Dedifferentiated amniotic fluid mesenchymal stem cell (primary cell): ENCODE data around the gene FUCA1.

Experiments used
- DNase-seq: peaks from one replicate; pipeline ENCODE4 v3.0.0-alpha.2; 2016; ENCODE audit errors: extremely low spot score

FUCA1 gene

DNA sequence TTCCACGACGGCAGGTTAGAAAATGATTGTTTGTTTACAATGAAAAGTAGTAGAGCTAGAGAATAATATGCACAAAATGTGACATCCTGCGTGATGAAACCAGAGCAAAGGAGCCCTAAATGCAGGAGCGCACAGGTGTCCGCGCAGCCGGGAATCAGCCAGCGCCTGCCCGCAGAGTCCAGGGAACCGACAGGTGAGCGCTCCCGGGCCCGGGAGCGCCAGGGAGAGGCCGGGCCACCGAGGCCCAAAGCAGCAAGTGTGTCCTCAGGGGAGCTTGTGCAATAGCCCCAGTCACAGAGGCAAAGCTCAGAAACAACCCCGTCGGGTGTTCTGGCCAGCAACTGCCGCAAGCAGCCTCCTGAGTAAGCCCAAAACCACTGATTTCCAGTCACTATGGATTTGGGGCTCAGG lies 66.7 kb downstream of the FUCA1 start:
- no peak for DNase-seq

DNA sequence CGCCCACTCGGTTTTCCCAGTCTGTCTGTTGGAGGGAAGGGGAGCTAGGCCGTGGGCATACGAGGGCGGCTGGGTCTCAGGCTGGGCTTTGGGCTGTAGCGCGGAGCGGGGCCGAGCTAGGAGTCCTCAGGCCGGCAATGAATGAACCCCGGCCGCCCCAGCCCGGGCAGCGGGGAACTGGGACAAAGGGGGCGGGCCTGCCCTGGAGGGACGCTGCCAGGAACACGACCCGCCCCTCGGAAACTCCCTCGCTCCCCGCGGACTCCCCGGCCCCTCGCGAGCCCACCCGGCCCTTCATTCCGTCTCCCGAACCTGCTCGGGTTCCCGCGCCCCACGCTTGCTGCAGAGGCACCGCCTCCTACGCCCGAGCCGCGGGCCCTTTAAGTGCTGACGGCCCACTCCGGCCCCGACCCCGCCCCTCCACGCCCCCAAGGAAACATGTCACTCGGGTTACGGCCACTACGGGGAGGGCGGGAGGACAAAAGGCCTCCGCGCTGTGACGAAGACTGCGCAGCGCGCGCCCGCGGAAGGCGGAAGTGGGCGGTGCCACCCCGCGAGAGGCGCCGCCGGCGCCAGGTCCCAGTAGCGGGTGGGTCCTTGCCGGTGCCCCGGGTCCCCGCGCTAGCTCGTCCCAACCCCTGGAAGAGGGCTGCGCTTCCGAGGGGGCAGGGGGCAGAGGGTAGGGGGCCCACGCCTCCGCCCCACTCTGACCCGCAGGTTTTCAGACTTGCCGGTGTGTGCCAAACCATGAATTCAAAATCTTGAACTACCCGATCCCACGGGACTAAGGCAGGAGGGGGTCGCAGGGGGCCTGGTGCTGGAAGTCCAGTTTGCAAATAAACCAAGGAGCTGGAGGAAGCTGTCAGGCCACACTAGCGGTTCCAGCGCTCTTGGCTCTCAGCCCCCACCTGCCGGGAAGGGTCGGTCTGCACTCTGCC lies 67.4 kb downstream of the FUCA1 start, which contains the start of gene GALE:
Gene GALE, minus strand, starts transcription at position 355 of the 938 bp plus-strand sequence. CDS start 1,747 bp downstream, outside the sequence.
- DNase-seq: peak; percentile 88

DNA sequence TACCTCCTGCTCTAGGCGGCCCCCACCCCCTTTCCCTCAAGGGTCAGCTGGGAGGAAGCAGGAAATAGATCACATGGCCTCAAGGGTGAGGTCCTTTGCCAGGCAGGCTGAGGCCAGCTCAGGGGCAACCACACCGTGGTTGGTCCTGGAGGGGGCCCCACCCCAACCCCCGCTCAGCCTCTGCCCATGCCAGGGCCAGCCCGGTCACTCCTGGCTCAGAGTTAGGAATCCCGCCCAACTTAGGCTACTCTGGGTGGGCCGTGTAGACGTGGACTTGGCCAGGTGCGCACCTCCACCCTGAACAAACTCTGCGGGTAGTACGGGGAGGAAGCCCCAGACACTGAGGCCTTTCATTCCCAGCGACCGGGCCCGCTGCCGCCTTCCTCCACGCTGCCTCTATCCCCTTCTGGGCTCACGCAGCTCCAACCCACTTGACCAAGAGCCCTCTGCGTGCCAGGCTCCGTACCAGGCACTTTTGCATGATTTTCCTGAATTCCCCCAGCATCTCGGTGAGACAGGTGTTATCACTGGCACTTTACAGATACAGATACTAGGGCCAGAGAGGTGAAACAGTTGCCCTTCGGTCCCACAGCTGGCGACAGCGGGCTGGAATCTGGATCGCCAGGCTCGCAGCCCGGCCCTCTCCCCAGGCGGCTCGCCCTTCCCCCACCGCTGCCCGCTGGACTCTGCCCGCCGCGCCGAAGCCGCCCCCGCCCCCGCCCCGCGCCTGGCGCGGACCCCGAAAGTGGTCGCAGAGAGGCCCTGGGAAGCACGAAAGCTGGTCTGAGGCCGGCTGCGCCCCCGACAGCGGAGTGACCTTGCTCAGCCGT lies 68.3 kb downstream of the FUCA1 start:
- DNase-seq: no peak

DNA sequence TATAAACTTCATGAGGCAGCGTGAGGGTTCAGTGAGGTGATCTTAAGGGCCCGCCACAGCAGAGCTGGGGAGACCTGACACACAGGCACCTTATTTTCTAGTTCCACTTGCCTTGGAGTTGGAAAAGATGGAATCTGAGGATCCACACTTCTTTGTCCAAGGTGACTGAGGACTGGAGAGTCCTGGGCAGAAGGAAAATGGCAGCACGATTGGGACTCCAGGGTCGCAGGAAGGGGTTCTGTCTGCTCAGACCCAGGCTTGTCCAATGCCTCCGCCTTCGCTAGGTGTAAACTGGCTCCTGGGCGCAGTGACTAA lies 68.9 kb downstream of the FUCA1 start:
- DNase-seq: no peak

DNA sequence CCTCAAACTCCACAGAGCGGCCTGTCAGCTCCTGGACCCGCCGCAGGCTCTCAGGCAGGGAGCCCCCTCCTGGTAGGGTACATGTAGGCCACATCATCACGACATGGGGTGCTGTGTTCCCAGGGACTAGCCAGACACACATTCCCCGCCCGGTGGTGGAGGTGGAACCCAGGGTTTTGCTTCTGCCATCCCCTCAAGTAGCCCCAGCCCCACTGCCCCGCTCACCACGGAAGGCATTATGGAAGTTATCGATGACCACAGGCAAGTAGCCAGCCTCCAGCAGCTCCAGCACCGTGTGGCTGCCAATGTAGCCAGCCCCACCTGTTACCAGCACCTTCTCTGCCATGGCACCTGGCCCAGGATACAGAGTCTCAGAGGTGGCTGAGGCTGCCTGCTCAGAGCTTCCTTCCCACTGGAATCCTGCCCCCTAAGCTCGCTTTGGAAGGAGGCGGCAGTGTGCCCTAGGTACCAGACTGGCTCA lies 69.4 kb downstream of the FUCA1 start:
- DNase-seq: no peak

DNA sequence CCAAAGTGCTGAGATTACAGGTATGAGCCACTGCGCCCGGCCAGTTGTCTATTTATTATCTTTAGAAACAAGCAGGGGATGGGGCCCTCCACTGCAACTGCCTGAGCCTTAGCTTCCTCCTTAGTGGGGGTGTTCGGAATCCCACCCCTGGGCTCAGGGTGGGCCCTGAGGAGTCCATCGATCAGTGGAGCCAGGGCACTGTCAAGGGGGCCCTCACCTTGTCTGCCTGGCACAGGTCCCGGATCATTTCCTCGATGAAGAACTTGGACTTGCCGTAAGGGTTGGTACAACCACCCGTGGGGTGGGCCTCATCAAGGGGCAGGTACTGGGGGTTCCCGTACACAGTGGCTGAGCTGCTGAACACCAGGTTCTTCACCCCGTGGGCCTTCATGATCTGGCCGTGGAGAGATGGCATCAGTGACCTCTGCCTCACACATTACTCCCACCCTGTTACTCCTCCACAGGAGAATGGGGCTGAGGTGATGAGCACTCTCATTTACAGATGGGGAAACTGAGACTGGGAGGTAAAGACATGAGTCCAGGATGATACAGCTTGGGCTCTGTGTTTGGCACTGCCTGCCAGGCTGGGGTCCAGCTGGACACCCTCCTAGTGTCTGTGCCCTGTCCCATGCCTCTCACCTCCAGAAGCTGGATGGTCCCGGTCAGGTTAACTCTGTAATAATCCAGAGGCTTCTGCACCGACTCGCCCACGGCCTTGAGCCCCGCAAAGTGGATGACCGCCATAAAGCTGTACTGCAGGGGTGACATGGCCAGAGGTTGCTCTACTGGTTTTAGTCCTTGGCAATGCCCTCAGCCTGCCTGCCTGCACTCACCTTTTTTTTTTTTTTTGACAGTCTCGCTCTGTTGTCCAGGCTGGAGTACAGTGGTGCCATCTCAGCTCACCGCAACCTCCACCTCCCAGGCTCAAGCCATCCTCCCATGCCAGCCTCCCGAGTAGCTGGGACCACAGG lies 70.3 kb downstream of the FUCA1 start:
- no peak for DNase-seq

DNA sequence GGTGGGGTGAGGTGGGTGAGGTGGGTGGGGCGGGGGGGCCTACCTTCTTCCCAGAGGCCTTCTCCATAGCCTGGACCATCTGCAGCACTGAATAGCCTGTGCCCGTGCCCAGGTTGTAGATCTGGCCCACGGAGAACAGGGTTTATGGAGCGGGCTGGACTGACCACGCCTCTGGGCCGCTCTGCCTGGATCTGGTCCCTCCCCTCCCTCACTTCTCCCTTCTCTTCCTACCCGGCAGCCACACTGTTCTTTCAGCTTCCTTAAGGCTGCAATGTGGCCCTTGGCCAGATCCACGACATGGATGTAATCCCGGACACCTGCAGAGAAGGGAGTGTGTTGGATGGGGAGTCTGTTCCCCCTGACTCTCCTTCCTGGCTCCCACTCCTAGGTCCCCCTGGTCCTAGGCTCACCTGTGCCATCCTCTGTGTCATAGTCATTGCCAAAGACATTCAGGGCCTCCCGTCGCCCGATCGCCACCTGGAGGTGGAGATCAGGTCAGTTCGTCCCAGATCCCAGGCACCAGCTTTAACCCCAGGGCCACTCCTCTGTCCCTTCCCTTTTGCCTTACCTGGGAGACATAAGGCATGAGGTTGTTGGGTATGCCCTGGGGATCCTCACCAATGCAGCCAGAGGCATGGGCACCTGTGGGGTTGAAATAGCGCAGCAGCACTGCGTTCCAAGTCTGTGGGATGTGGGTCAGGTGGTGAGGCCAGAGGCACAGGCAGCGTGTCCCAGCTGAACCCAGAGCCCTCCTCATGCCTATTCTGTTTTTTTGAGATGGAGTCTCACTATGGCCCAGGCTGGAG lies 71.4 kb downstream of the FUCA1 start:
- DNase-seq: no peak

DNA sequence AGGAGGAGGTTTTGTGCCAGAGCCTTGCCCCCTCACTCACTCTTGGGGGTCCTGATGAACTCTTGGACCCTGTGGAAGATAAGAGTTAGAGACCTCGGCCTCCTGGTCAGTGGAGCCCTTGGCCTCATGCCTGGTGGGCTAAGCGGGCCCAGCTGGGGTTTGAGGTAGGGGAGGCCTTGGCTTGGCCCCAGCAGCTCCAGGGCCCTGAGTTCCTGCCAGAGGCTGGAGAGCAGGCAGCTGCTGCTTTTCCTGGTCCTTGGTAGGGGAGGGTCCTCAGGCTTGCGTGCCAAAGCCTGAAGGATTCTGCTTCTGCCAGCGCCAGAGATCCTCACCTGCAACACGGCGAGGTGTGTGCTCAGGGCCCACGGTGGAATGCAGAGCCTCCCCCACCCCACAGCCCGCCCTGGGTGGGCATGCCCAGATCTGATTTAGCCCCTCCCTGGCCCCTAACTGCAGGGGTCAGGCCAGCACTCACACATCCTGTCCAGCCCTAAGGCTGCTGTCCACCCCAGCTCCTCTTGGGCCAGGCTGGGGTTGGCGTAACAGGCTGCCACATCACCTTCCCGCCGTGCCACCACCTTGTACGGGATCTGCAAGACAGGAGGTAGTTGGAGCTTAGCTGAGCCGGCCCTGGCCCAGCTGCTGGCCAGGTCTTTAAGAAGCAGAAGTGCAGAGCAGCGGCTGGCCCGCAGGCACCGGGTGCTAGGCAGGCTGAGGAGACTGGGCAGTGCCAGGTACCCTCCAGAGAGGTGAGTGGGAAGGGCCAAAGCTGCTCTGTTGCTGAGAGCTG lies 72.2 kb downstream of the FUCA1 start:
- no peak for DNase-seq
